HCT116 (cell line): ENCODE results near the gene LRRK1. TPM values are rescaled to one million over a fixed set of nuclear protein-coding genes. Genes with fewer than 3 reads are reported as not detected.

Experiments
- ATAC-seq: fragments of 200-7000 bp; cut with Tn5 transposase; 2 replicates; pipeline ENCODE4 v1.9.1; 2020; ENCODE audit warnings: mild to moderate bottlenecking, moderate library complexity
- BruUV-seq: library from RNA; stranded (reverse); fragments of 400-500 nt; replicated peaks from 2 replicates; lab custom pipeline; 2021; lab: Mats Ljungman, UMichigan
- CTCF ChIA-PET: fragments of 300-600 bp; sonication (Branson Sonifier 250); formaldehyde crosslinking; loops from one replicate; lab custom pipeline; 2021; ENCODE audit warnings: antibody characterized with exemption; lab: Charles Lee
- POLR2A ChIA-PET: fragments of 300-600, 350-600 bp; sonication (Branson Sonifier 250); formaldehyde crosslinking; loops from one replicate; lab custom pipeline; 2021; ENCODE audit warnings: antibody characterized with exemption; lab: Charles Lee
- RAD21 ChIA-PET, 2 experiments: fragments of 300-600 bp; sonication (Branson Sonifier 250); formaldehyde crosslinking; loops; one replicate each; lab custom pipeline; 2023; ENCODE audit warnings: low total read pairs in 2 of 2; ENCODE audit not compliant: uncharacterized antibody in 2 of 2, unreplicated experiment in 2 of 2, low non-redundant PET in 1 of 2; lab: Charles Lee
- DNase-seq: peaks from one replicate; pipeline ENCODE4 v3.0.0-alpha.2; 2010; ENCODE audit warnings: low read depth, low spot score
- H2AFZ ChIP-seq: fragments of 200-600 bp; shearing (Covaris generic), sonication (generic); 2 replicates; pipeline ENCODE4 v1.6.1; 2017; ENCODE audit warnings: low read depth, mixed run types, mixed read lengths, antibody characterized with exemption, low read length; ENCODE audit not compliant: poor library complexity, severe bottlenecking
- H3K27ac ChIP-seq: 2 replicates; pipeline ENCODE4 v1.5.1; 2012; ENCODE audit warnings: low read depth, low read length
- H3K27me3 ChIP-seq: fragments of 200-600 bp; sonication (generic); 2 replicates; pipeline ENCODE4 v1.6.1; 2016; ENCODE audit warnings: mixed run types, low read length, mixed read lengths; ENCODE audit not compliant: insufficient read depth
- H3K36me3 ChIP-seq, 2 experiments: fragments of 200-500 bp in 1 of 2; fragments of 200-600 bp in 1 of 2; sonication (Bioruptor generic) in 1 of 2; sonication (generic) in 1 of 2; 2 replicates each; pipeline versions ENCODE4 v1.5.1 to v1.6.1; 2014 to 2016; ENCODE audit warnings: low read length in 2 of 2, inconsistent platforms in 1 of 2, mixed read lengths in 1 of 2, mixed run types in 1 of 2; ENCODE audit not compliant: insufficient read depth in 2 of 2, control insufficient read depth in 1 of 2
- H3K4me1 ChIP-seq, 2 experiments: fragments of 200-600 bp in 1 of 2; sonication (generic) in 1 of 2; 2 replicates each; pipeline versions ENCODE4 v1.5.1 to v1.6.1; 2012 to 2017; ENCODE audit warnings: low read length in 2 of 2, inconsistent platforms in 1 of 2, mild to moderate bottlenecking in 1 of 2, mixed read lengths in 1 of 2, mixed run types in 1 of 2, moderate library complexity in 1 of 2; ENCODE audit not compliant: insufficient read depth in 2 of 2, control insufficient read depth in 1 of 2
- H3K4me2 ChIP-seq: fragments of 200-600 bp; sonication (generic); 2 replicates; pipeline ENCODE4 v1.6.1; 2017; ENCODE audit warnings: mixed run types, low read length, mixed read lengths
- H3K4me3 ChIP-seq, 2 experiments: fragments of 200-600 bp in 1 of 2; sonication (generic) in 1 of 2; replicated peaks in 1 of 2; 2 replicates each; pipeline ENCODE4 v1.5.1; 2011 to 2016; ENCODE audit warnings: low read length in 2 of 2, control low read depth in 1 of 2, low read depth in 1 of 2, mild to moderate bottlenecking in 1 of 2, mixed read lengths in 1 of 2, mixed run types in 1 of 2
- H3K79me2 ChIP-seq: fragments of 200-600 bp; sonication (generic); 2 replicates; pipeline ENCODE4 v1.6.1; 2017; ENCODE audit warnings: mild to moderate bottlenecking, mixed run types, low read length, moderate library complexity, mixed read lengths; ENCODE audit not compliant: insufficient read depth
- H3K9ac ChIP-seq: fragments of 200-600 bp; sonication (generic); 2 replicates; pipeline ENCODE4 v1.6.1; 2016; ENCODE audit warnings: low read length, mixed read lengths
- H3K9me2 ChIP-seq: fragments of 200-600 bp; sonication (generic), shearing (Covaris generic); 2 replicates; pipeline ENCODE4 v1.6.1; 2017; ENCODE audit warnings: mixed run types, mild to moderate bottlenecking, moderate library complexity; ENCODE audit not compliant: insufficient read depth
- H3K9me3 ChIP-seq, 2 experiments: fragments of 200-500 bp in 1 of 2; fragments of 200-600 bp in 1 of 2; sonication (Bioruptor generic) in 1 of 2; sonication (generic) in 1 of 2; 2 replicates each; pipeline ENCODE4 v1.6.1; 2014 to 2017; ENCODE audit warnings: low read length in 2 of 2, mixed read lengths in 2 of 2, inconsistent platforms in 1 of 2, low read depth in 1 of 2, mild to moderate bottlenecking in 1 of 2, mixed run types in 1 of 2, moderate library complexity in 1 of 2; ENCODE audit not compliant: control insufficient read depth in 1 of 2, insufficient read depth in 1 of 2
- H4K20me1 ChIP-seq: fragments of 200-600 bp; sonication (generic), shearing (Covaris generic); 2 replicates; pipeline ENCODE4 v1.6.1; 2017; ENCODE audit warnings: mixed run types, mild to moderate bottlenecking, moderate library complexity; ENCODE audit not compliant: insufficient read depth
- CBX3 ChIP-seq: IDR thresholded peaks from 2 replicates; pipeline ENCODE4 v1.6.1; 2012; ENCODE audit warnings: low read depth
- ELF1 ChIP-seq: IDR thresholded peaks from 2 replicates; pipeline ENCODE4 v1.6.1; 2012; ENCODE audit warnings: low read depth, borderline replicate concordance
- EZH2 ChIP-seq: fragments of 200-600 bp; sonication (generic); IDR thresholded peaks from 2 replicates; pipeline ENCODE4 v1.6.1; 2017; ENCODE audit warnings: antibody characterized with exemption, mixed run types
- JUND ChIP-seq: IDR thresholded peaks from 2 replicates; pipeline ENCODE4 v1.6.1; 2012
- POLR2A ChIP-seq: IDR thresholded peaks from 2 replicates; pipeline ENCODE4 v1.7.0; 2011; ENCODE audit warnings: borderline replicate concordance; ENCODE audit not compliant: insufficient read depth, insufficient read length; ENCODE audit errors: extremely low read depth
- POLR2AphosphoS5 ChIP-seq: IDR thresholded peaks from 2 replicates; pipeline ENCODE4 v1.6.1; 2011; ENCODE audit warnings: mild to moderate bottlenecking, low read depth, low read length, moderate library complexity
- REST ChIP-seq: IDR thresholded peaks from 2 replicates; pipeline ENCODE4 v1.6.1; 2012; ENCODE audit warnings: low read depth
- SIN3A ChIP-seq: IDR thresholded peaks from 2 replicates; pipeline ENCODE4 v1.6.1; 2012; ENCODE audit warnings: low read depth
- SRF ChIP-seq: IDR thresholded peaks from 2 replicates; pipeline ENCODE4 v1.6.1; 2012; ENCODE audit warnings: low read depth
- TCF7L2 ChIP-seq: IDR thresholded peaks from 2 replicates; pipeline ENCODE4 v1.7.0; 2011; ENCODE audit warnings: borderline replicate concordance, inconsistent platforms; ENCODE audit not compliant: insufficient read depth, insufficient read length; ENCODE audit errors: extremely low read depth
- ZBTB33 ChIP-seq: IDR thresholded peaks from 2 replicates; pipeline ENCODE4 v1.6.1; 2011; ENCODE audit warnings: mild to moderate bottlenecking, low read length, moderate library complexity; ENCODE audit not compliant: insufficient replicate concordance; ENCODE audit errors: extremely low read depth
- intact Hi-C: fragments of 100-400 bp; cut with micrococcal nuclease; formaldehyde crosslinking; loops from 2 replicates; pipeline ENCODE4 v1.10.0; 2022
- total RNA-seq: library from RNA; stranded (reverse); gene quantifications from one replicate; pipeline ENCODE4 v1.2.1, GENCODE V29; 2021; ENCODE audit not compliant: unreplicated experiment

Gene LRRK1
- total RNA-seq, 1 experiment from 2014 or later = 21.6 TPM

- POLR2A ChIA-PET = no interaction called here
- no peak for ATAC-seq
- H3K9ac ChIP-seq = no peak overlapping the region
- CTCF ChIA-PET = interaction anchor here (0.7 to 2.0 kb wide), 2 partner anchors 12 to 451 kb away, joined by 4 to 6 read pairs; no protein-coding TSS in a partner anchor
- TF ChIP-seq POLR2A = no peak
- no peak for TF ChIP-seq EZH2
- no peak for TF ChIP-seq ELF1
- no peak for TF ChIP-seq JUND
- no peak for TF ChIP-seq CBX3
- no peak for TF ChIP-seq SRF
- no peak for TF ChIP-seq SIN3A
- no peak for TF ChIP-seq REST
- TF ChIP-seq POLR2AphosphoS5 = no peak
- no peak for TF ChIP-seq TCF7L2
- no peak for TF ChIP-seq ZBTB33
- H3K4me1 ChIP-seq = no peaks in the 10 kb centered on the region
- BruUV-seq = no TSS peak
- DNase-seq = no peak
- no peaks in the 10 kb centered on the region for H4K20me1 ChIP-seq
- H3K27ac ChIP-seq = no peak overlapping the region
- intact Hi-C loops = no loop called here
- H3K27me3 ChIP-seq = no peaks in the 10 kb centered on the region
- H3K9me2 ChIP-seq = no peaks in the 10 kb centered on the region
- no peaks in the 10 kb centered on the region for H3K9me3 ChIP-seq
- H3K36me3 ChIP-seq = peaks cover 0 to under 1% of the 10 kb centered on the region in 2 experiments; a peak in 2 of 4 replicates
- RAD21 ChIA-PET = no interaction called here
- H3K4me2 ChIP-seq = no peak overlapping the region
- H2AFZ ChIP-seq = no peak overlapping the region
- no peaks in the 10 kb centered on the region for H3K79me2 ChIP-seq
- H3K4me3 ChIP-seq = no peak overlapping the region
These were observed 101.8 kb downstream of the LRRK1 start for GRCh38 chr15:101020945-101021344.
